Kasumi-1 (cell line): Measurements from ENCODE around the gene MYOT.

Experiments used
- DNase-seq, 2 experiments: peaks; one replicate each; lab custom pipeline; 2025; lab: John Stamatoyannopoulos, UW

The MYOT gene

DNA sequence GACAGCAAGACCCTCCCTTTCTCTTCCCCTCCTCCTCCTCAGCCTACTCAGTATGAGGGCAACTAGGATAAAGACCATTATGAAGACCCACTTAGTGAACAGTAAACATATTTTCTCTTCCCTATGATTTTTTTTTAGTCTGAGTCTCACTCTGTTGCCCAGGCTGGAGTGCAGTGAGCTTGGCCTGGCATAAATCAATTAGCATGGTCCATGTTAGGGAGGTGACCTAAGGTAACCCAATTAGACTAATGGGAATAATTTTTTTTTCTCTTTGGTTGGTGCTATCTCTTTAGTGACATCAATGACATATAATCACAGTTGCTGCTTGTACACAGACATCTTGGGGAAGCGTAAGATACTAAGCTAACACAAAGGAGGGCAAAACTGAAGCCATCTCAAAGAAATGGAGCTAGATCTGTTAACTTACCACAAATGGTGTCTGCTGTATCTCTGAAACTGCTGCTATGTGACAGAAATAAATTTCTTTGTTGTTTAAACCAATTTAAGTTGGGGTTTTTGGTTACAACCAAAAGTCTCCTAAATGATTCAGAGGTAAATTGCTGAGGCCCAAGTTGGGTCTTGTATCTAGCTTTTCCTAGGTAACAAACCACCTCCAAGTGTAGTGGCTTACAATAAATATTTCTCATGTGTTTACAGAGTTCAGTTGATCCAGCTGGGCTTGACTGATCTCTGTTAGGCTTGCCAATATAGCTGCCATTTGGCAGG lies 34.9 kb downstream of the MYOT start:
- DNase-seq = no peak

DNA sequence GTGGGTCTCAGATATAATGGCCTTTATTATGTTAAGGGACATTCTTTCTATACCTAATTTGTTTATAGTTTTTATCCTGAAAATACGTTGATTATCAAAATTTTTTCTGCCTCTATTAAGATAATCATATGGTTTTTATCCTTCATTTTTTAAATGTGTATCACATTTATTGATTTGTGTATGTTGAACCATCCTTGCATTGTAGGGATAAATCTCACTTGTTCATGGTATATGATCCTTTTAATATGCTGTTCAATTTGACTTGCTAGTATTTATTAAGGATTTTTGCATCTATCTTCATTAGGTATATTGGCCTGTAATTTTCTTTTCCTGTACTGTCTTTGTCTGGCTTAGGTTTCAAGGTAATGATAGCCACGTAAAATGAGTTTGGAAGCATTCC lies 47.1 kb downstream of the MYOT start:
- no peak for DNase-seq

DNA sequence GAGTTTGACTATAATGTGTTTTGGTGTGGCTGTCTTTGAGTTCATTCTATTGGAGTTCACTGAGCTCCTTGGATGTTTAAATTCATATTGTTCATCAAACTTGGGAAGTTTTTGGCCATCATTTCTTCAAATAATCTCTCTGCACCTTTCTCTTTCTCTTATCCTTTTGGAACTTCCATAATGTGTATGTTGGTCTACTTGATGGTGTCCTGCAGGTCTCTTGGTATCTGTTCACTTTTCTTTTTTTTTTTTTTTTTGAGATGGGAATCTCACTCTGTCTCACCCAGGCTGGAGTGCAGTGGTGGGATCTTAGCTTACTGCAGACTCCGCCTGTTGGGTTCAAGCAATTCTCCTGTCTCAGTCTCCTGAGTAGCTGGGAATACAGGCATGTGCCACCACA lies 49.3 kb downstream of the MYOT start:
- no peak for DNase-seq

DNA sequence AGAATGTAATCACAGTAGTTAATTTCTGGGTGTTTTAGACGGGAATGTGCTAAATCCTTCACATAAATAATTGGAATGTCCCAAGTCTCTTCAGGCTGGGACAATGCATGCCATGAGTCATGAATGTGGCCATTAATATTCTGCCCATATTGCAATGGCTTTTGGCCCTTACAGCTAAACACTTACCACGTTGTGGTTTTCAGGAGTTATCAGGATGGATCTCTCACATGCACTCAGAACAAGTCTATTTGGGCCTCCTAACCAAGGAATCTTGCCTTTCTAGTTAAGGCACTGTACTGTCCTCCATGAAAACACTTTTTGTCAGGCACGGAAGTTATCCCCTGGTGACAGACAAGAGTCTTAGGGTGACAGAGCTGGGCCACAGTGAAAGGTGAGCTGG lies 54.3 kb downstream of the MYOT start:
- no peak for DNase-seq

DNA sequence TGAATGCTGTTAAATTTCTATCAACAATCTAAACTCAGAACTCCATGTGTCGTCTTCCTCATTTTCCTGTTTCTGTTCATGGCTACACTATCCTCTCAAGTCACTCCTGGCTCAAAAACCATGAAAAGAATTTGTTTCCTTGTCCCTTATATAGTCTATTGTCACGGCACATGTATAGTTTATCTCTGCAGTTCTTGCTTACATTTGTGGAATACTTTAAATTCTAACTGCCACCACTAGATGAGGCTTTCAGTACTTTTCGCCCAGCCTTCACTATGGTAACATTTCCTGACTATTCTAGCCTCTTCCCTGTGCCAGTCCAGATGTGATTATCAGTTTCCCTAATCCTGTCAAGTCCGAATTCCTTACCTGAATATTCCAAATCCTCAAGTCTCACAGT lies 56.2 kb downstream of the MYOT start:
- DNase-seq = peak in 1 of 2 experiments; percentile 16

DNA sequence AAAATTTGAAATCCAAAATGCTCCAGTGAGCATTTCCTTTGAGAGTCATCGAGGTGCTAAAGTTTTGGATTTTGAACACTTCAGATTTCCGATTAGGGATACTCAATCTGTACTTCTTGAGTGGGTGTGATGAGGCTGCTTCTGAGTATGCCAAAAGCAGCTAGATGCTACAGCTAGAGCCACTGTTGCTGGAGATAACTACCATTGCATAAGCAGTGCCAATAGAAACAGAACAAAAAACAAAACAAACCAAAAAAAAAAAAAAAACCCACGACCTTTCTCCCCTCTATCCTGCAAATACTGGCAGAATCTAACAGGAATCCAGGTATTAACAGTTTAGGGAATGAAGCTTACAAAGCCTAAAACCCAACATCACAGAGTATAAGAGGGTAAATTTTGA lies 65.1 kb downstream of the MYOT start:
- DNase-seq = no peak

DNA sequence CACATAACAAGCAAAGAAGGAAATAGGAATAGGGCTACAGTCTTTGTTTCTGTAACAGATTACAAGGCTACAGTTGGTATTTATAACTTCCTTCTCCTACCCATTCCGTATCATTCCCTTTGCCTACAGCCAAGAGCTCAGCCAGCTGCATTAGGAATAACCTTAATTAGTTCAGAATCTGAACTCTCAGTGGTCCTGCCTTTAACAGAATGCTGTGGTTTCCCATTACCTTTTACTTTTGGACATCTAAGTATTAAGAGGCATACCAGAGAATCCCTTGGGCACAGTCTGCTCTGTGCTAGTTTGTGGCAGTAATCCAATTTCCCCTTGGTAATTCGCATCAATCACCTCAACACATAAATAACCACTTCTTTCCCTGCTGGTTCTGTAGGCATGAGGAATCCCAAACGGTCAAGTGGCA lies 65.8 kb downstream of the MYOT start:
- no peak for DNase-seq

DNA sequence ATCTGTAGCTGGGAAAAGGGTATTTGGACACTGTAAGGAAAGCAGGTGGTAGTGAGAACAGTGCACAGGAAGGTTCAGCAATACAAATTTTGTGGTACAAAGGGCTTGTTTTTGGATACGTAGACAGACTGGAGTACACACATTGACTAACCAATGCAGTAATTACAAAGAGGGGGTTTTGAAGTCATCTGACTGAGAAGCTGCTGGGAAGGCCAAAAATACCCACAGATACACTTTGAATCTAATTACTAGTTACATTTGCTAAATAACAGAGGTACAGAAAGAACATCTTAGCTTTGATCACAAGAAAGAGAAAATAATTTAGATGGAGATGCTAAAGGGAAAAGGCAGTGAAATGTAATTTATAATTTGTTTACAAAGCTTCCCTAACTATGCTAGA lies 67.5 kb downstream of the MYOT start:
- DNase-seq = no peak

DNA sequence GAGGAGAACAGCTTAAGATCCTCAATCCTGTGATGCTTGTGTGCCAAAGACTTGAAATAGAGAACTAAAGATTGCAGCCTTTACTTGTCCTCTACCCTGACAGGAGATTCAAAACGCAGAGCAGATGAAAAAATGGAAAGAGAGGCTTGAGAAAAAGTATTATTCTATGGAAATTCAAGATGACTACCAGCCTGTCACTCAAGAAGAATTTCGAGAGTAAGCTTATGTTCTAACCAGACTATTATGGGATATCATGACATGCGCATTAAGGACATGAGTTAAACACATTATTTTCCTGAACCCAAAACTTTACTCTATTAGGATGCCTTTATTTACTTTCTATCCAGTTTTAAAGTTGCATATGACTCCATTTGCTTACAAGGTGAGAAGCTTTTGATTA lies 68.0 kb downstream of the MYOT start:
- no peak for DNase-seq
